H1 (cell line): ENCODE data around the gene CHAD. TPM values are rescaled to one million over a fixed set of nuclear protein-coding genes. Genes with fewer than 3 reads are reported as not detected.

Source experiments
- CTCF ChIA-PET: fragments of 300-600 bp; sonication (Branson Sonifier 250); formaldehyde crosslinking; loops from one replicate; lab custom pipeline; 2021; ENCODE audit not compliant: partially characterized antibody; lab: Charles Lee
- POLR2A ChIA-PET: fragments of 300-600 bp; sonication (Branson Sonifier 250); formaldehyde crosslinking; loops from one replicate; lab custom pipeline; 2021; ENCODE audit warnings: inconsistent platforms; ENCODE audit not compliant: partially characterized antibody; lab: Charles Lee
- DNase-seq, 2 experiments: peaks; one replicate each; pipeline versions ENCODE4 v3.0.0 to v3.0.0-alpha.2; 2010 to 2022; ENCODE audit warnings: low spot score in 2 of 2, low read depth in 1 of 2, mixed read lengths in 1 of 2
- FAIRE-seq: peaks from 2 replicates; lab custom pipeline; 2011; peaks lifted over from hg19 to GRCh38; lab: Jason Lieb, UNC
- H2AFZ ChIP-seq: 2 replicates; pipeline ENCODE4 v1.8.1; 2012; ENCODE audit warnings: low read length, inconsistent platforms
- H2AK5ac ChIP-seq: 2 replicates; pipeline ENCODE4 v1.6.1; 2013; ENCODE audit warnings: low read depth, low read length
- H2BK120ac ChIP-seq: replicated peaks from 2 replicates; pipeline ENCODE3; 2013; ENCODE audit warnings: low read depth, low read length, inconsistent platforms
- H2BK12ac ChIP-seq: 2 replicates; pipeline ENCODE4 v1.6.1; 2013; ENCODE audit warnings: low read depth, low read length
- H2BK15ac ChIP-seq: 2 replicates; pipeline ENCODE4 v1.6.1; 2013; ENCODE audit warnings: low read length
- H2BK20ac ChIP-seq: 2 replicates; pipeline ENCODE4 v1.6.1; 2013; ENCODE audit warnings: low read length
- H2BK5ac ChIP-seq: 2 replicates; pipeline ENCODE4 v1.6.1; 2013; ENCODE audit warnings: low read depth, low read length
- H3K14ac ChIP-seq: 2 replicates; pipeline ENCODE4 v1.6.1; 2013; ENCODE audit warnings: inconsistent platforms; ENCODE audit not compliant: insufficient read length
- H3K18ac ChIP-seq: 2 replicates; pipeline ENCODE4 v1.6.1; 2013; ENCODE audit warnings: low read length; ENCODE audit errors: extremely low read depth
- H3K23ac ChIP-seq: 2 replicates; pipeline ENCODE4 v1.6.1; 2013; ENCODE audit warnings: inconsistent platforms; ENCODE audit not compliant: insufficient read length
- H3K23me2 ChIP-seq: 2 replicates; pipeline ENCODE4 v1.6.1; 2013; ENCODE audit warnings: low read depth, low read length
- H3K27ac ChIP-seq: 2 replicates; pipeline ENCODE4 v1.6.1; 2011; ENCODE audit warnings: low read depth, low read length, inconsistent platforms
- H3K27me3 ChIP-seq, 4 experiments: replicated peaks in 1 of 4; 1 replicate in 1 of 4; 2 replicates in 3 of 4; pipeline versions ENCODE4 v1.6.1 to v1.8.1; 2011 to 2013; ENCODE audit warnings: low read length in 3 of 4, mild to moderate bottlenecking in 3 of 4, inconsistent platforms in 2 of 4, mixed read lengths in 2 of 4, moderate library complexity in 1 of 4; ENCODE audit not compliant: control insufficient read depth in 3 of 4, insufficient read depth in 3 of 4; ENCODE audit errors: extremely low read depth in 1 of 4
- H3K36me3 ChIP-seq, 4 experiments: 2 replicates each; pipeline versions ENCODE4 v1.6.1 to v1.8.1; 2011 to 2013; ENCODE audit warnings: mild to moderate bottlenecking in 4 of 4, low read length in 3 of 4, moderate library complexity in 2 of 4, control low read depth in 1 of 4, inconsistent platforms in 1 of 4; ENCODE audit not compliant: insufficient read depth in 4 of 4, control insufficient read depth in 2 of 4
- H3K4ac ChIP-seq: replicated peaks from 2 replicates; pipeline ENCODE3; 2013; ENCODE audit warnings: low read length, low read depth, mixed read lengths, inconsistent platforms; ENCODE audit not compliant: insufficient read length
- H3K4me1 ChIP-seq, 4 experiments: replicated peaks in 1 of 4; 1 replicate in 1 of 4; 2 replicates in 3 of 4; pipeline versions ENCODE4 v1.6.1 to v1.8.1; 2011 to 2013; ENCODE audit warnings: low read length in 3 of 4, inconsistent platforms in 2 of 4, mixed read lengths in 1 of 4; ENCODE audit not compliant: insufficient read depth in 4 of 4, control insufficient read depth in 3 of 4
- H3K4me2 ChIP-seq, 2 experiments: 2 replicates each; pipeline versions ENCODE4 v1.6.1 to v1.8.1; 2011 to 2013; ENCODE audit warnings: low read depth in 2 of 2, low read length in 2 of 2, control low read depth in 1 of 2, inconsistent platforms in 1 of 2, mild to moderate bottlenecking in 1 of 2; ENCODE audit not compliant: insufficient read depth in 1 of 2
- H3K4me3 ChIP-seq, 4 experiments: fragments of 200-600, 300-600 bp in 1 of 4; sonication (generic), shearing (Covaris generic), sonication (Bioruptor Twin) in 1 of 4; 2 replicates each; pipeline versions ENCODE4 v1.5.1 to v1.8.1; 2011 to 2016; ENCODE audit warnings: low read length in 4 of 4, low read depth in 3 of 4, control low read depth in 2 of 4, inconsistent platforms in 2 of 4, mild to moderate bottlenecking in 2 of 4, mixed read lengths in 1 of 4, moderate library complexity in 1 of 4; ENCODE audit not compliant: insufficient read depth in 2 of 4; ENCODE audit errors: extremely low read depth in 1 of 4
- H3K56ac ChIP-seq: replicated peaks from 2 replicates; pipeline ENCODE3; 2013; ENCODE audit warnings: low read depth, mild to moderate bottlenecking, mixed read lengths, low read length, inconsistent platforms; ENCODE audit not compliant: insufficient read length
- H3K79me1 ChIP-seq: 2 replicates; pipeline ENCODE4 v1.6.1; 2013; ENCODE audit warnings: low read depth, low read length, control low read depth
- H3K79me2 ChIP-seq, 2 experiments: 2 replicates each; pipeline versions ENCODE4 v1.6.1 to v1.8.1; 2012 to 2013; ENCODE audit warnings: low read length in 2 of 2, mild to moderate bottlenecking in 2 of 2, inconsistent platforms in 1 of 2; ENCODE audit not compliant: insufficient read depth in 2 of 2, control insufficient read depth in 1 of 2
- H3K9ac ChIP-seq, 4 experiments: replicated peaks in 1 of 4; 1 replicate in 1 of 4; 2 replicates in 3 of 4; pipeline versions ENCODE4 v1.6.1 to v1.8.1; 2011 to 2013; ENCODE audit warnings: low read depth in 3 of 4, low read length in 3 of 4, control low read depth in 2 of 4, mild to moderate bottlenecking in 2 of 4, moderate library complexity in 2 of 4, inconsistent platforms in 1 of 4; ENCODE audit errors: extremely low read depth in 1 of 4
- H3K9me3 ChIP-seq, 2 experiments: 2 replicates each; pipeline versions ENCODE4 v1.6.1 to v1.8.1; 2012 to 2013; ENCODE audit warnings: mild to moderate bottlenecking in 2 of 2, moderate library complexity in 2 of 2, control low read depth in 1 of 2, inconsistent platforms in 1 of 2, low read depth in 1 of 2, low read length in 1 of 2, mixed read lengths in 1 of 2; ENCODE audit not compliant: insufficient read depth in 2 of 2
- H4K20me1 ChIP-seq, 2 experiments: replicated peaks in 1 of 2; 2 replicates each; pipeline versions ENCODE3 to v1.8.1; 2011 to 2013; ENCODE audit warnings: inconsistent platforms in 2 of 2, low read length in 2 of 2, mild to moderate bottlenecking in 1 of 2; ENCODE audit not compliant: insufficient read depth in 2 of 2, control insufficient read depth in 1 of 2
- H4K5ac ChIP-seq: 2 replicates; pipeline ENCODE4 v1.6.1; 2013; ENCODE audit warnings: low read length, low read depth, mixed read lengths, inconsistent platforms; ENCODE audit not compliant: insufficient read length
- H4K8ac ChIP-seq: 2 replicates; pipeline ENCODE4 v1.8.0; 2013; ENCODE audit warnings: mild to moderate bottlenecking, moderate library complexity, low read length, inconsistent platforms; ENCODE audit not compliant: insufficient read depth; ENCODE audit errors: extremely low read depth
- H4K91ac ChIP-seq: replicated peaks from 2 replicates; pipeline ENCODE3; 2013; ENCODE audit warnings: low read length, mixed read lengths, inconsistent platforms; ENCODE audit not compliant: insufficient read length
- ASH2L ChIP-seq: fragments of 200-600, 300-600 bp; sonication (generic); IDR thresholded peaks from one replicate; pipeline ENCODE4 v1.7.1; 2017; ENCODE audit warnings: low read length
- SUZ12 ChIP-seq: fragments of 200-600 bp; sonication (generic); IDR thresholded peaks from 2 replicates; pipeline ENCODE4 v1.6.1; 2012; ENCODE audit warnings: mild to moderate bottlenecking, inconsistent platforms, low read length, moderate library complexity, mixed read lengths
- WGBS, 2 experiments: shearing (Covaris generic) in 1 of 2; methylation state at CpG; one replicate each; pipeline versions ENCODE4 v1.1.6 to v1.1.7; 2013 to 2015; ENCODE audit warnings: low lambda C conversion rate in 2 of 2, mixed read lengths in 2 of 2, inconsistent platforms in 1 of 2, low coverage in 1 of 2, missing lambda C conversion rate in 1 of 2; ENCODE audit not compliant: insufficient replicate concordance in 2 of 2, insufficient coverage in 1 of 2, insufficient read length in 1 of 2; ENCODE audit errors: extremely low coverage in 1 of 2, missing lambda C conversion rate in 1 of 2; 5-methylcytosine and 5-hydroxymethylcytosine counted together
- polyA plus RNA-seq, 7 experiments: library from polyadenylated mRNA; depleted of rRNA in 3 of 7; stranded (reverse) in 5 of 7; unstranded in 2 of 7; fragments of >200 nt in 5 of 7; fragments of 200-250 nt in 2 of 7; gene quantifications; 1 replicate in 5 of 7; 2 replicates in 1 of 7; 4 replicates in 1 of 7; pipeline versions ENCODE4 v1.2.1 to v1.2.3, GENCODE V29; 2011 to 2013; ENCODE audit warnings: missing spikeins in 2 of 7, mixed read lengths in 2 of 7
- total RNA-seq: library from RNA; stranded (reverse); fragmentation: NEBNext Ultra II Directional; extraction: Animal tissue kit (Norgen Biotek cat#: 25700); gene quantifications from 2 replicates; pipeline ENCODE4 v1.2.1, GENCODE V29; 2021

Gene CHAD
- total and polyA plus RNA-seq, 2 of the 8 experiments (the other 6 are each of a cell fraction or from before 2014, with no cell fraction given), result 0.03 TPM; not detected in 1

DNA sequence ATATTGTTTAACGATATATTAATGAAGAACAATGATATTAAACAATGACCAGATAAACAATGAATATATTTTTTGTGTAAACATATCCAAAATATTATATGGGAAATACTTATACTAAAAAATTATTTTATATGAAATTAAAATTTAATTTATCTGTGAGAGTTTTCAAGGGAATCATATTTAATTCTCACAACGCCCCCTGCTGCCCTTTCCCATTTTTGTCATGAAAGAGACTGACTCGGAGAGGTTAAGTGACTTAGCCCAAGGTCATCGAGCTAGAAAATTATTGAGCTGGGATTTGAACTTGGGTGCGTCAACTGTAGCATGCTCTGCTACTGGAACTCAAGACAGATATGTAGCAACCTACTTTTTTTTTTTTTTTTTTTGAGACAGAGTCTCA, 32.4 kb upstream of the CHAD start:
- Histone ChIP-seq H3K9ac (no peak overlapping the region), H3K18ac (no peak overlapping the region), H2AK5ac (no peak overlapping the region), H3K27me3 (no peaks in the 10 kb centered on the region), H2BK5ac (no peak overlapping the region), H3K56ac (no peak overlapping the region), H4K91ac (no peak overlapping the region), H3K27ac (no peak overlapping the region), H3K4me1 (peaks cover 5 to 9% (median 6%) of the 10 kb centered on the region in 4 experiments; a peak in 6 of 7 replicates), H3K4ac (no peak overlapping the region), H2BK12ac (no peak overlapping the region), H3K79me2 (no peaks in the 10 kb centered on the region), H4K5ac (no peak overlapping the region), H3K79me1 (no peaks in the 10 kb centered on the region), H2BK120ac (no peak overlapping the region), H4K8ac (no peak overlapping the region), H4K20me1 (no peaks in the 10 kb centered on the region), H3K9me3 (no peaks in the 10 kb centered on the region), H3K23ac (no peak overlapping the region), H3K36me3 (no peaks in the 10 kb centered on the region), H2BK15ac (no peak overlapping the region), H2AFZ (no peak overlapping the region), H3K4me2 (no peak overlapping the region), H3K23me2 (no peaks in the 10 kb centered on the region), H2BK20ac (no peak overlapping the region), H3K14ac (no peak overlapping the region), H3K4me3 (no peak overlapping the region)
- 63% methylated on average over 5 of the region's 5 CpGs; no CpG with 5 or more reads in 1 of the 2 experiments for WGBS, 2 experiments
- DNase-seq, result no peak
- ChIA-PET CTCF (interaction anchor here (0.6 to 8.3 kb wide), 25 partner anchors 9 to 341 kb away, joined by 3 to 116 read pairs (median 6); partner anchors contain the start of genes CHAD, EPN3 and LRRC59), POLR2A (no interaction called here)
- FAIRE-seq, result no peak
- TF ChIP-seq ASH2L (no peak), SUZ12 (no peak)
